K562 (cell line): Measurements from ENCODE around the gene TMEM163.

Source experiments
- BHLHE40 ChIP-seq: IDR thresholded peaks from 2 replicates; pipeline ENCODE4 v1.6.1; 2011; ENCODE audit warnings: low read length, improper control_type of control experiment
- EP300 ChIP-seq: IDR thresholded peaks from 2 replicates; pipeline ENCODE4 v1.6.1; 2012; ENCODE audit warnings: low read length, improper control_type of control experiment
- HNRNPH1 ChIP-seq: fragments of 200-400 bp; formaldehyde crosslinking; optimal IDR thresholded peaks from 2 replicates; pipeline ENCODE3; 2017; ENCODE audit warnings: low read depth, mild to moderate bottlenecking, low read length, moderate library complexity
- RBFOX2 ChIP-seq: fragments of 200-400 bp; formaldehyde crosslinking; IDR thresholded peaks from 2 replicates; pipeline ENCODE4 v1.6.1; 2017; ENCODE audit warnings: low read depth, mild to moderate bottlenecking, low read length, moderate library complexity
- TCF3 ChIP-seq: sonication (generic); formaldehyde crosslinking; IDR thresholded peaks from 2 replicates; pipeline ENCODE4 v1.4.0; 2020; ENCODE audit warnings: mild to moderate bottlenecking, missing genetic modification reagents

GRCh38 chr2:134463699-134464022 lies 255.1 kb downstream of the TMEM163 start:
- TF ChIP-seq TCF3 = no peak
- no peak for TF ChIP-seq EP300
- no peak for TF ChIP-seq RBFOX2
- TF ChIP-seq BHLHE40 = no peak
- no peak for TF ChIP-seq HNRNPH1
